CD4-positive, alpha-beta T cell treated with Interleukin-17A for 1 hour (primary cell): ENCODE measurements around the gene TANGO2.
A peak's percentile ranks its signal among the peaks of the same experiment; 100 is the strongest.

Source experiments
- DNase-seq: peaks from one replicate; pipeline ENCODE4 v3.0.0-alpha.2; 2020

Gene TANGO2

GRCh38 chr22:20052309-20053259 lies 31.7 kb downstream of the TANGO2 start:
- DNase-seq: no peak

GRCh38 chr22:20053407-20054033 lies 32.6 kb downstream of the TANGO2 start:
- DNase-seq: no peak

GRCh38 chr22:20054034-20054427 lies 33.1 kb downstream of the TANGO2 start:
- no peak for DNase-seq

- DNase-seq: no peak
These were observed 33.6 kb downstream of the TANGO2 start for GRCh38 chr22:20054485-20054884.

- DNase-seq: no peak
These were observed 34.2 kb downstream of the TANGO2 start for GRCh38 chr22:20055144-20055543.

DNA sequence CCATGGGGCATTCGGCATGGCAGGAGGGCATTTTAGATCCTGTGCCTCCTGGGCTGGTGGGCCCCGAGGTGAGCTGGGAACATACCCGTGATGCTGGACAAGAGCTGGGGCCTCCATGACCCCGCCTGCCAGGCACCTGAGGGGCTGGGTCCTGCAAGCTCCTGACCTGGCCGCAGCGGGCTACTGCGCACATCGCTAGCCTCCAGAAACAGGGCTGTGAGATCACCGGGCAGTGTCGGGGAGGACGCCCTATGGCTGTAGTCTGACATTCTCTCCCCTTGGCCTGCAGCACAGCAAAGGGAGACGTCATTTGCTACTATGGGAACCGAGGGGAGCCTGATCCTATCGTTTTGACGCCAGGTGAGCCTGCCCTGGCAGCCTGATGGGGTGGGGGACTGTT lies 34.7 kb downstream of the TANGO2 start:
- DNase-seq: no peak

DNA sequence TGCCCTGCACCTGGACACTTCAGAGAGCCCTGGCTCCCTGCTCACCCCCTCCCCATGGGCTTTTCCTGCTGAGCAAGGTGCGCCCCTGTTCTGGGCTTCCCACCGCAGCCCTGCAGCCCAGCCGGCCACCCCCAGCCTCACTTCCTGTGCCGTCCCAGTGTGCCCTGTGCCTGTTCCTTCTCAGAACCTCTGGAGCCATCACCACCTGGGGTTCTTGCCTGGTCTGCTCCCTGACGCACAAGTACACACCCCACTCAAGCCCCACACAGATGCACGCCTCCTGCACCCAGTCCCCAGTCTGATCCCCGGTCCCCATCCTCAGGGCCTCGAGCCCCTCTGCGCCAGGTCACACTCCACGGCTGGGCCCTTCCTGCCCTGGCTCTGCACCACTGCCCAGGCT lies 35.3 kb downstream of the TANGO2 start:
- no peak for DNase-seq

DNA sequence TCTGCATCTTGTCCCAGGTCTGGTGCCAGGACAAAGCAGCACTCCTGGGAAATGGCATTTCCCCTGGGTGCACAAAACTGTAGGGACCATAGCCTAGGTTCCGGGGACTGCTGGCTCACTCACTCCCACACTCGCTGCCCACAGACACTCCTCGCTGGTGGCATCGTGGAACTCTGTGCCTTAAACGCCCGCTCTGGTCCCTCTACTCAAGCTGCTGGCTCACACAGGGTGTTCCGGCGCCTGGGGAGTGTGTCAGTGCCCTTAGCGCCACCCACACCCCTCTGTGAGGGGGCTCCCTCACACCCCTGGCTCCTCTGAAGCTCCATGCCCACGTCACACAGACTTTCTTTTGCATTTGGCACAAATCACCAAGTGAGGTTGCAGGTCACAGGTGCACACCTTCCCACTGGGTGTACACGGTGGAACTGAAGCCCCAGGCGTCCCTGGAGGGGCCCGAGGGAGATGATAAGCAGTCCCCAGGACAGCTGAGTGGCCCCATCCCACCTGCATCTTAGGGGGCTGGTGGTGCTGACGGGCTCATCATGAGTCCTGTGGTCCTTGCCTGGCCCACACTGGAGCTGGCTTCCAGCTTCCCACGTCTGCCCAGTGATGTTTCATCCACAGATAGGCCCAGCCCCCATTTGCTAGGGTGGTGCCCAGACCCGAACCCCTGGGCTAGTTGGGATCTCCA lies 35.9 kb downstream of the TANGO2 start:
- no peak for DNase-seq

GRCh38 chr22:20057596-20058268 lies 36.8 kb downstream of the TANGO2 start:
- DNase-seq: no peak

DNA sequence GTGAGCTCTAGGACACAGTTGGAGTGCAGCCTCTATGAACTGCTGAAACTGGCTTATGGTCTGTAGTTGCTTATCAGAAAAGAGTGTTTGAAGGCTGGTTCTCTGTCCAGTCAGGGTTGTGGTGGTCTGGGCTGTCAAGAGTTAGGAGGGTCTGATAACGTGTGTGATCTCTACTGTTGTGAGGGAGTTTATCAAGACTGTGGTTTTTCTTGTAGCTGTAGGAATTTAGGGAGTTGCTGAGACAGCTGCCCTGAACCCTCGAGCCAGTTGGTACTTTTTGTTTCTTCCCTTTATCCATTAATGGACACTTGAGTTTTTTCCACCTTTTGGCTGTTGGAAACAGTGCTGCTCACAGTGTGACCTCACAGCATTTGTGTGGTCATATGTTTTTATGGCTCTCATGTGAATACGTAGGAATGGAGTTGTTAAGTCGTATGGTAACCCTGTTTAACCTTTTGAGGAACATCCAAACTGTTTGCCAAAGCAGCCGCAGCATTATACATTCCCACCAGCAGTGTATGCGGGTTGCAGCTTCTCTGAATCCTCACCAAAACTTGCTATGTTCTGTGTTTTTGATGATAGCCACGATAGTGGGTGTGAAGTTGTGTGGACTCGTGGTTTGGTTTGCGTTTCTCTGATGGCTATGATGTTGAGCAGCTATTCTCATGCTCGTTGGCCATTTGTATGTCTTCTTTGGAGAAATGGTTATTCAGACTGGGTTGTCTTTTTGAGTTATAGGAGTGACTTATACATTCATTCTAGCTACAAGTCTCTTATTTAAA lies 38.3 kb downstream of the TANGO2 start:
- DNase-seq: no peak

DNA sequence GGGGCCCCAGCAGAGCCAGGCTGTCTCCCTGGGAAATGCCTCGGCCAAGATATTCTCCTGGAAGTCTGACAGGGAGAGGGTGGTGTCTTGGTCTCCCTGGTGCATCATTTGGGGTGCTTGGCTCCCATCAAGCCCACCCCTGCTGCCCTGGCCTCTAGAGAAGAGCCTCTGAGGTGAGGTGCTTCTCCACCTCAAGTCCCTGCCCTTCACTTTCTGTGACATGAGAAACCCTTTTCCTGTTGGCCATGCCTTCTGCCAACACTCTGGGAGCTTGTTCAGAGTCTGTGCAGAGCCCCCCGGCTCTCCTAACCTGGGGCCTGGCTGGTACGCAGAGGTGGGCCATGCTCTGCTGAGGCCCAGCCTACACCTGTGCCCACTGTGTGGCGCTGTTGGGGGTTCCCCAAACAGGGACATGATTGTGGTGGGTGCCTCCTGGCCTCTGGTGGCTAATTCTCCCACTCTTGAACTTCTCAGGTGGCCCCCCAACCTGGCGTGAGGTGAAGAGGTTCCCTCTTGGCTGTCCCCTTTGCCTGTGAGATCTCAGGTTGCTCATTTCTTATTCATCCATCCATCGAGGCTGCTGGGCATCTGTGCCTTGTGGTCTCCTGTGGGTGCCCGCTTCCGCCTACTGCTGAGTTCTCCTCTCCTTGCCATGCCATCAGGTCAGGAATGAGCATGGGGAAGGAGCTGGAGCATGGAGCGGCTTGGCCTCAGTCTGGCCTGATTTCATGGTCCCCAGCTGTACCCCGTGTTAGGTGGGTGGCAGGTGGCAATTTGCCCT lies 40.0 kb downstream of the TANGO2 start:
- peak; percentile 7 for DNase-seq

- DNase-seq: no peak
These were observed 40.6 kb downstream of the TANGO2 start for GRCh38 chr22:20061481-20061861.

DNA sequence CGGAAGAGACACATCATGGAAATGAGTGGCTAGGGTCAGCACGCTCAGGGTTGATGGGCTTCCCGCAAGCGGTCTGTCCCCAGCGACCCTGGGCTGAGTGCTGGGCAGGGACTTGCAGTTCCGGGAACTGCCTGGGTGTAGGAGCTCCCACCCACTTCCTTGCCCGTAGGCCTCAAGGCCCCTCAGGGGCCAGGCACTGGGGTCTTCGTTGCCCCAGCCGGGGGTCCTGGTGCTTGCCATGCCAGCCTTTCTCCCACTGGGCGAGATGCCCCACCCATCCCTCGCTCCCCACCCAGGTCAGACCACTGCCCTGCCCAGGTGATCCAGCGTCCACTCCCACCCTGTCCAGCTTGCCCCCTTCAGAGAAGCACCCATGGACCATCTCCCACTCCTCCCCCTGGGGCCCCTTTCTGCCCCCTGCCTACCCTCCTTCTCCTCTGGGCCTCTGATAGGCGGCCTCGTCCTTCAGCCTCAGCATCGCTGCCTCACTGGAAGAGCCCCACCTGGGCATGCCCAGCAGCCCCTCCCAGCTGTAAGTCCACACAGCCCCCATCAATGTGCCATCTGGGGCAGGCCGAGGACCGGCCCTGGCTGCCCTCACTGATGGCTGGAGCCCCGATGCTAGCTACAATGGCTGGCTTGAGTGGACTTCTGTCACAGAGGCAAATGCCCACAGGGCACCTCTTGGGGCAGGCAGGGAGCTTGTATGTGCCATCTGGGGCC lies 41.3 kb downstream of the TANGO2 start:
- DNase-seq: no peak

DNA sequence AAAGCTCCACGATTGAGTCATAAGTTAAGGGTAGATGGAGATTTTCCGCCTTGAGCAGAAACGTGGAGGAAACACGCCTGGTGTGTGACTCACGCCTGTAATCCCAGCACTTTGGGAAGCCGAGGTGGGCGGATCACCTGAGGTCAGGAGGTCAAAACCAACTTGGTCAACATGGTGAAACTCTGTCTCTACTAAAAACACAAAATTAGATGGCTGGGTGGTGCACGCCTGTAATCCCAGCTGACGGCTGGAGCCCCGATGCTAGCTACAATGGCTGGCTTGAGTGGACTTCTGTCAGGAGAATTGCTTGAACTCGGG lies 41.8 kb downstream of the TANGO2 start:
- DNase-seq: no peak

DNA sequence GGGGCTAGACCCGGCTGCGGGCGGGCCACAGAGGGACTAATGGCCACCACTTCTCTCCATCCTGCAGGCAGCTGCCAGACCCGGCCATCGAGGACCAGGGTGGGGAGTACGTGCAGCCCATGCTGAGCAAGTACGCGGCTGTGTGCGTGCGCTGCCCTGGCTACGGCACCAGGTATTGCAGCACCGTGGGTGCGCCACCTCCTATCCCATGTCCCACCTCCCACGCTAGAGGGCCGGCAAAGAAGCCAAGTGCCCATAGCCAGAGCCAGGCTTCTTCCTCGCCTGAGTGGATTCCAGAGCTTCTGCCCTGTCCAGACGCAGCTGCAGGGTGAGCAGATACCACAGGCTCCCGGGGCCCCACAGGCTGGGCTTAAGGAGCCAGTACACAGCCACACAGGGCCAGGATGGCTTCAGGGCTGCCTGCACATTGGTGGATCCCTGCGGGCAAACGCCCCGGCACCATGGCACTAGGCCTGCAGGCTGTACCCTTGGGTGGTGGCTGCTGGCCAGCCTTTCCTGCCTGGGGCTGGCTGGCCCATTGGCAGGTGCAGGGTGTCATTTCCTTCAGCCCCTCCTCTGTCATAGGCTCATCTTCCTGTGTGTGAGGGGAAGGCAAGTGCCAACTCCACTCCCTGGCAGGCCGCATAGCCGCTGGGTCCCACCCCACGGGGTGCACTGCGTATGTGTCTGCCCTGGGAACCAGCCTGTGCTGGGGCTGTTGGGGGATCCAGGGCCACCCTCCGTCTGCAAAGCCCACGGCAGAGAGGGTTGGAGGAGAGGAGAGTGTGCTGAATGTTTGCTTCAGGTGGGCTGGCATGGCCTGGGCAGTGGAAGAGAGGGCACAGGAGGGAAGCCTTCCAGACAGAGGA lies 42.6 kb downstream of the TANGO2 start:
- no peak for DNase-seq

GRCh38 chr22:20064140-20064480 lies 43.2 kb downstream of the TANGO2 start:
- no peak for DNase-seq

GRCh38 chr22:20064545-20065262 lies 43.8 kb downstream of the TANGO2 start:
- DNase-seq: no peak

DNA sequence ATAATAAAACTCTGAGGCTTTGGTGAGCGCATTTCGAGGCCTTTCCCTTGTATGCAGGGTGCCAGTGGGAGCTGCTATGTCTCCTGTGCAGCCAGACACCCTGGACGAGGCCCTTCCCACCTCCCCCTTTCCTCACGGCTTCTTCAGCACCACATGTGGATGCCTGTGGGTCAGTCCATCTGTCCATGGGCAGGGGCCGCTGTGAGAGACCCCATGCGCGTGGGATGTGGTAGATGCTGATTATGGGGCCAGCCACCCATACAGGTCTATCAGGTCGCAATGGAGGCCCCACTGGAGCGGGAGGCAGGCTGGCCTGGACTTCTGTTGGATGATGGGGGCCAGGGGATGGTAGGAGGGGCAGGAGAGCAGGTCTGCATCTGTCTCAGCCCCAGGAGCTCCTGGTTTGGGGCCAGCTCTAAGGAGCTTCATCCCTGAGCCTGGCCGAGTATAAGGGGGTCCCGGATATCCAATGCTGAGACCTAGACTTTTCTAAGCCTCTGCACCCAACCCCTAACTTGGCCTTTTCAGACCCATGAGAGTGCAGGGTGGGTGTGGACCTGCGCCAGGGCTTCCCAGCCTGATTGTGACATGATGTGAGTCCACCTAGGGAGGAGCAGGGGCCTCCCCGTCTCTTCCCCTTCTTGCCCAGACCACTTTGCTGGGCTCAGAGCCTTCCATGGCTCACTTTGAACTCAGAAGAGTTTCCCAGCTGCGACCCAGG lies 45.1 kb downstream of the TANGO2 start:
- DNase-seq: no peak
